Gastroesophageal sphincter (tissue), 4 donors: ENCODE data around the gene GPD1L. TPM values are rescaled to one million over a fixed set of nuclear protein-coding genes. Genes with fewer than 3 reads are reported as not detected.

ENCODE experiments used
- ATAC-seq: fragments of 150-250 bp; one replicate; pipeline ENCODE4 v1.9.1; 2016; ENCODE audit warnings: mild to moderate bottlenecking, moderate library complexity
- H3K27ac ChIP-seq, 4 donors: fragments of 200-600 bp; sonication (generic) in 3 of 4; 1 replicate in 3 of 4; 2 replicates in 1 of 4; pipeline ENCODE4 v1.5.1; 2016 to 2019
- H3K27me3 ChIP-seq: fragments of 200-600 bp; sonication (generic); one replicate; pipeline ENCODE4 v1.5.1; 2019
- H3K36me3 ChIP-seq, 2 donors: fragments of 200-600 bp; sonication (generic); one replicate each; pipeline ENCODE4 v1.5.1; 2019; ENCODE audit warnings: control low read depth in 1 of 2
- H3K4me1 ChIP-seq, 3 donors: fragments of 200-600 bp; sonication (generic); 1 replicate in 2 of 3; 2 replicates in 1 of 3; pipeline ENCODE4 v1.5.1; 2016 to 2019; ENCODE audit warnings: control low read depth in 2 of 3
- H3K4me3 ChIP-seq, 2 donors: fragments of 200-600 bp; sonication (generic); one replicate each; pipeline ENCODE4 v1.5.1; 2019; ENCODE audit warnings: mild to moderate bottlenecking in 1 of 2, moderate library complexity in 1 of 2
- H3K9me3 ChIP-seq, 3 donors: fragments of 200-600 bp; sonication (generic); one replicate each; pipeline ENCODE4 v1.5.1; 2017 to 2019; ENCODE audit warnings: control low read depth in 2 of 3
- CTCF ChIP-seq, 4 experiments: fragments of 200-600 bp in 2 of 4; fragments of 450-650 bp in 2 of 4; sonication (generic) in 1 of 4; IDR thresholded peaks; one replicate each; pipeline ENCODE4 v1.5.1; 2017 to 2019; ENCODE audit warnings: antibody characterized with exemption in 4 of 4, mild to moderate bottlenecking in 2 of 4, moderate library complexity in 2 of 4
- EP300 ChIP-seq: sonication (generic); formaldehyde crosslinking; IDR thresholded peaks from one replicate; pipeline ENCODE4 v1.6.1; 2017; ENCODE audit warnings: antibody characterized with exemption, mild to moderate bottlenecking
- POLR2A ChIP-seq, 2 donors: fragments of 450-650 bp; IDR thresholded peaks; one replicate each; pipeline ENCODE4 v1.6.1; 2017; ENCODE audit warnings: antibody characterized with exemption in 2 of 2, mild to moderate bottlenecking in 2 of 2, moderate library complexity in 1 of 2
- POLR2AphosphoS5 ChIP-seq: sonication (generic); formaldehyde crosslinking; IDR thresholded peaks from one replicate; pipeline ENCODE4 v1.6.1; 2017; ENCODE audit warnings: antibody characterized with exemption
- WGBS, 2 donors: methylation state at CpG; one replicate each; pipeline ENCODE4 v1.1.5; 2018; ENCODE audit warnings: low coverage in 1 of 2; 5-methylcytosine and 5-hydroxymethylcytosine counted together
- total RNA-seq, 4 donors: library from RNA; depleted of rRNA; stranded (reverse); fragments of >200 nt; gene quantifications; one replicate each; pipeline ENCODE4 v1.1.0, GENCODE V29; 2016

The GPD1L gene
- total RNA-seq, 4 donors from 2014 or later: 85.0 to 162 (median 106) TPM

GRCh38 chr3:32181365-32181764 lies 74.9 kb downstream of the GPD1L start:
- Histone ChIP-seq H3K27me3 (peaks cover 2% of the 10 kb centered on the region), H3K36me3 (no peaks in the 10 kb centered on the region), H3K27ac (no peak overlapping the region), H3K9me3 (no peaks in the 10 kb centered on the region), H3K4me3 (no peak overlapping the region), H3K4me1 (peaks cover 0 to 7% (median 0%) of the 10 kb centered on the region in 3 donors)
- 71 to 90% methylated on average over 1 to 7 of the region's 7 CpGs for WGBS, 2 donors
- no peak for ATAC-seq
- no peak for TF ChIP-seq POLR2A (IDR thresholded peaks at IDR 0.05)
- TF ChIP-seq EP300: no peak

GRCh38 chr3:32181796-32182195 lies 75.4 kb downstream of the GPD1L start:
- H3K4me1 ChIP-seq: peaks cover 0 to 7% (median 0%) of the 10 kb centered on the region in 3 donors
- H3K27me3 ChIP-seq: peaks cover 2% of the 10 kb centered on the region
- no peaks in the 10 kb centered on the region for H3K9me3 ChIP-seq
- ATAC-seq: no peak
- TF ChIP-seq POLR2AphosphoS5 (no peak), POLR2A (IDR thresholded peaks at IDR 0.05) (no peak), CTCF (IDR thresholded peaks at IDR 0.05) (no peak), EP300 (no peak)
- 86 to 93% methylated on average over 5 to 6 of the region's 6 CpGs for WGBS, 2 donors
- no peak overlapping the region for H3K27ac ChIP-seq
- H3K4me3 ChIP-seq: no peak overlapping the region
- H3K36me3 ChIP-seq: no peaks in the 10 kb centered on the region

GRCh38 chr3:32184187-32184730 lies 77.8 kb downstream of the GPD1L start:
- no peak for ATAC-seq
- H3K27me3 ChIP-seq: peaks cover 2% of the 10 kb centered on the region
- no peak overlapping the region for H3K27ac ChIP-seq
- no peaks in the 10 kb centered on the region for H3K36me3 ChIP-seq
- peaks cover 0 to 7% (median 0%) of the 10 kb centered on the region in 3 donors for H3K4me1 ChIP-seq
- TF ChIP-seq CTCF (IDR thresholded peaks at IDR 0.05) (no peak), POLR2A (IDR thresholded peaks at IDR 0.05) (no peak), POLR2AphosphoS5 (no peak), EP300 (no peak)
- H3K4me3 ChIP-seq: no peak overlapping the region
- H3K9me3 ChIP-seq: no peaks in the 10 kb centered on the region
- 71 to 78% methylated on average over 3 of the region's 3 CpGs for WGBS, 2 donors

GRCh38 chr3:32186097-32186496 lies 79.7 kb downstream of the GPD1L start:
- WGBS, 2 donors: 72 to 80% methylated on average over 2 to 4 of the region's 4 CpGs
- Histone ChIP-seq H3K4me1 (no peaks in the 10 kb centered on the region), H3K27ac (no peak overlapping the region), H3K36me3 (no peaks in the 10 kb centered on the region), H3K4me3 (no peak overlapping the region), H3K9me3 (no peaks in the 10 kb centered on the region), H3K27me3 (peaks cover 2% of the 10 kb centered on the region)
- TF ChIP-seq CTCF (IDR thresholded peaks at IDR 0.05): no peak
- no peak for TF ChIP-seq POLR2A (IDR thresholded peaks at IDR 0.05)
- TF ChIP-seq POLR2AphosphoS5: no peak
- no peak for TF ChIP-seq EP300
- no peak for ATAC-seq

GRCh38 chr3:32186876-32187275 lies 80.5 kb downstream of the GPD1L start:
- H3K27me3 ChIP-seq: peaks cover 2% of the 10 kb centered on the region
- TF ChIP-seq CTCF (IDR thresholded peaks at IDR 0.05): no peak
- TF ChIP-seq POLR2A (IDR thresholded peaks at IDR 0.05): no peak
- TF ChIP-seq EP300: no peak
- no peak for TF ChIP-seq POLR2AphosphoS5
- no peak for ATAC-seq
- no peaks in the 10 kb centered on the region for H3K36me3 ChIP-seq
- no peaks in the 10 kb centered on the region for H3K9me3 ChIP-seq
- no peaks in the 10 kb centered on the region for H3K4me1 ChIP-seq
- WGBS, 2 donors: 55 to 66% methylated on average over 2 of the region's 2 CpGs
- no peak overlapping the region for H3K4me3 ChIP-seq
- no peak overlapping the region for H3K27ac ChIP-seq
